Measurements from ENCODE around the gene MFAP2. TPM values are rescaled to one million over a fixed set of nuclear protein-coding genes. Genes with fewer than 3 reads are reported as not detected.

Gene MFAP2
- total and polyA plus RNA-seq, 8 donors: 8.0 to 380 (median 282) TPM

DNA sequence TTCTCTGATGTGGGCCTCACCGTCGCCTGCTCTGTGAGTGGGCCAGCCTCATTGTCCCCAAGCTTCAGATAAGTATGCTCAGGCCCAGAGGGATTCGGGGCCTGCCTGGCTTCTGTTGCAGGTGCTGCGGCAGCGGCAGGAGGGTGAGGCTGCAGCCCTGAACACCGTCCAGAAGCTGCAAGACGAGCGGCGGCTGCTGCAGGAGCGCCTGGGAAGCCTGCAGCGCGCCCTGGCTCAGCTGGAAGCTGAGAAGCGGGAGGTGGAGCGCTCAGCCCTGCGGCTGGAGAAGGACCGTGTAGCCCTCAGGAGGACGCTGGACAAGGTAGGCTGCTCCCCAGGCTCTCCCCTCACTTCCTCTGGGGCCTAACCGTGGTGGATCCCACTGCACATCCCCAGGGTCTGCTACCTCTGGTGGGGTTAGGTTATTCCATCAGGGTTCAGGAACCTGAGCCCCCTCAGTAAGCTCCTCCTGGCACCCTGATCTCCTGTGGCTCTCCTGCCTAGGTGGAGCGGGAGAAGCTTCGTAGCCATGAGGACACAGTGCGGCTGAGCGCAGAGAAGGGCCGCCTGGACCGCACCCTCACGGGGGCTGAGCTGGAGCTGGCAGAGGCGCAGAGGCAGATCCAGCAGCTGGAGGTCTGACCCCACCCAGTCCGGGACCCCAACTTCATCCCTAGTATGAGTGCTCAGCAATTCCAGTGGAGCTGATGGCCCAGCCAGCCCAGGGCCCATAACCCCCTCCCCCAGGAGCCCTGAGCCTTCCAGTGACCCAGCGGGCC lies 10.1 kb downstream of the MFAP2 start:
- DNase-seq: no peak
- intact Hi-C loops (cut with DNase I): no loop called here
- Histone ChIP-seq H3K27ac (no peak overlapping the region), H3K9me3 (no peaks in the 10 kb centered on the region), H3K4me3 (no peak overlapping the region), H3K4me1 (peaks cover 6 to 8% of the 10 kb centered on the region in 2 donors), H3K36me3 (peaks cover 0 to 38% of the 10 kb centered on the region in 2 donors), H3K27me3 (no peaks in the 10 kb centered on the region)
- ATAC-seq: no peak
- TF ChIP-seq CTCF (IDR thresholded peaks at IDR 0.05): no peak

DNA sequence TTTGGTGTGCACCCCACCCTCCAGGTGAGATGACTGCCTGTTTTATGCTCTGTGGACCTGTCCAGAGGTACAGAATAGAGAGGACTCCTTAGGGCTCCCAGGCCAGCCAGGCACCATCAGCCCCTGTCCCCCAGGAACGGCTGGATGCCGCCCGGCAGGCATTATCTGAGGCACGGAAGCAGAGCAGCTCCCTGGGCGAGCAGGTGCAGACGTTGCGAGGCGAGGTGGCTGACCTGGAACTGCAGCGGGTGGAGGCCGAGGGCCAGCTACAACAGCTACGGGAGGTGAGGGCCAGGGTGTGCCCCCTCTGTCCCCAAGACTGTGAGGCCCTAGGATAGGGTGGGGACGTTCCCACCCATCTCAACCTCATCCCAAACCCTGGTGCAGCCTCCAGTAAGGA lies 10.8 kb downstream of the MFAP2 start:
- no peak for TF ChIP-seq CTCF (IDR thresholded peaks at IDR 0.05)
- no peak overlapping the region for H3K4me3 ChIP-seq
- ATAC-seq (no peak), DNase-seq (no peak)
- H3K27ac ChIP-seq: no peak overlapping the region
- peaks cover 6 to 8% of the 10 kb centered on the region in 2 donors for H3K4me1 ChIP-seq
- H3K27me3 ChIP-seq: no peaks in the 10 kb centered on the region
- peaks cover 0 to 40% of the 10 kb centered on the region in 2 donors for H3K36me3 ChIP-seq
- H3K9me3 ChIP-seq: no peaks in the 10 kb centered on the region
- intact Hi-C loops (cut with DNase I): no loop called here

DNA sequence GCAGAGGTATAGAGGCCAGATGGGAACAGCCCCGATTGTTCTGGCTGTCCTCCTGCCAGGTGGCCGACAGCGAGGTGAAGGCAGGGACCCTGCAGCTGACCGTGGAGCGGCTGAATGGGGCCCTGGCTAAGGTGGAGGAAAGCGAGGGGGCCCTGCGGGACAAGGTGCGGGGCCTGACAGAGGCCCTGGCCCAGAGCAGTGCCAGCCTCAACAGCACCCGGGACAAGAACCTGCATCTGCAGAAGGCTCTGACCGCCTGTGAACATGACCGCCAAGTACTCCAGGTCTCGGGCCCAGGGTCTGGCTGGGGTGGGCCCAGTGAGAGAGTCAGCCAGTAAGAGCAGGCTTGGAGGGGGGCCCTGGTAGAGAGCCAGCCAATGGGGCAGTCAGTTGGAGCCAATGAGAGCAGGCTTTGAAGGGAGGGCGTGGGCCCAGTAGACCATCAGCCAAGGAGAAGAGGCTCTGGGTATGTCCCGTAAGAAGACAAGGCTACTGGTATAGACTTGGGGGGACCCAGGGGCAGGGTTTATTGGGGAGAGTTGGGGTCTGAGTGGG lies 11.3 kb downstream of the MFAP2 start:
- Histone ChIP-seq H3K27me3 (no peaks in the 10 kb centered on the region), H3K4me1 (peaks cover 6 to 8% of the 10 kb centered on the region in 2 donors), H3K27ac (no peak overlapping the region), H3K36me3 (peaks cover 0 to 40% of the 10 kb centered on the region in 2 donors), H3K9me3 (no peaks in the 10 kb centered on the region), H3K4me3 (no peak overlapping the region)
- no peak for TF ChIP-seq CTCF (IDR thresholded peaks at IDR 0.05)
- ATAC-seq: no peak
- intact Hi-C loops (cut with DNase I): no loop called here
- DNase-seq: no peak

DNA sequence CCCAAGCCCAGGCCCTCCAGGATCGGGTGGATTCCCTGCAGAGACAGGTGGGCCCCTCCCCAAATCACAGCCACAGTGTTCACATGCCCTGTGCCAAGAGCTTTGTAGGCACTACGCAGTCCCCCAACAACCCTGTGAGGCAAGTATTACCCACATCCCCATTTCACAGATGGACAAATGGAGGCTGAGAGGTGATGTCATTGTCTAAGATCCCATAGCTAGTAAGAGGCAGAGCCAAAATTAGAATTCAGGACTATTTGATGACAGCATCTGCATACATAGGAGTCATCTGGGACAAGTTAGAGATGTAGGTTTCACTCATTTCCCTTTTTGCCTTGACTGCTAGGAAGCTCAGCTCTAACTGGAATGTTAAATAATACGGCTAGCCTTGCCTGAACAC lies 12.0 kb downstream of the MFAP2 start:
- no peaks in the 10 kb centered on the region for H3K9me3 ChIP-seq
- H3K27me3 ChIP-seq: no peaks in the 10 kb centered on the region
- no peak overlapping the region for H3K4me3 ChIP-seq
- DNase-seq (no peak), ATAC-seq (no peak)
- peaks cover 6 to 8% of the 10 kb centered on the region in 2 donors for H3K4me1 ChIP-seq
- no peak overlapping the region for H3K27ac ChIP-seq
- intact Hi-C loops (cut with DNase I): no loop called here
- H3K36me3 ChIP-seq: peaks cover 0 to 40% of the 10 kb centered on the region in 2 donors
- no peak for TF ChIP-seq CTCF (IDR thresholded peaks at IDR 0.05)

- Histone ChIP-seq H3K27ac (no peak overlapping the region), H3K4me3 (no peak overlapping the region), H3K4me1 (peaks cover 6 to 8% of the 10 kb centered on the region in 2 donors), H3K9me3 (no peaks in the 10 kb centered on the region), H3K36me3 (peaks cover 0 to 40% of the 10 kb centered on the region in 2 donors), H3K27me3 (no peaks in the 10 kb centered on the region)
- intact Hi-C loops (cut with DNase I): no loop called here
- ATAC-seq (no peak), DNase-seq (no peak)
- TF ChIP-seq CTCF (IDR thresholded peaks at IDR 0.05): no peak
Observed at GRCh38 chr1:16967962-16968361, 12.5 kb downstream of the MFAP2 start.
